ENCODE measurements around the gene ADAT3. TPM values are rescaled to one million over a fixed set of nuclear protein-coding genes. Genes with fewer than 3 reads are reported as not detected.

ADAT3 gene
- total RNA-seq, result 1.6 and 4.0 TPM in 2 replicates

DNA sequence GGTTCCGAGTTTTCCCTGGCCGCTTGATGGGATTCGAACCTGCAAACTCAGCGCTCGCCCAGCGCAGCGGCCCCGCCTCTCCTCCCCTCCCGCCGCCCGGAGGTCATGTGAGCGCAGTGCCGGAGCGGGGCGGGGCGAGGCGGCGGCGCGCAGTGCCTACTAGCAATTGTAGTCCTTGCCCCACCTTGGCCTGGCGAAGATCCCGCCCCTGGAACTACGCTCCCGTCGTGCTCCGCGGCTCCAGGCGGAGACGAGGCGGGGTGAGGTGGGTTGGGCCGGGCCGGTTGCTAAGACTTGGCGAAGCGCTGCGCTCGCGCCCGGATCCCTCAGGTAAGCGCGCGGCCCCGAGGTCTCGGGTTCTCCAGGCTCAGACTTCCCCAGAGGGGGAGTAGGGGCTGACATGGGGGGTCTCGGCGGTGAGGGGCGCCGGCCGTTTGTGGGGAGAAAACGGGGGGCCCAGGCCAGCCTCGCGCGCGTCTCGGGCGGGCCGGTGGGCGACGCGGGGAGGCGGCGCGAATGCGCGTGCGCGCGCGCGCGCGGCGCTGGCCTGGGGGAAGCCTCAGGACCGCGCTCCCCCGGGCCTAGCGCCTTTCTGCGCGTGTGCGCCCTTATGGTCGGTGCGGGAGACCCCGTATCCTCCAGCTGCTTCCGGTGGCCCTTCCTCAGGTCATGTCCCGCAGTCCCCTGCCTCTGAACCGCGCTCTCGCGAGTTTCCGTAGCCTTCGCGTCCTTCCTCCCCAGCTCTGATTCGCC is at the start of gene ADAT3, which contains the start of gene SCAMP4:
TSS of gene ADAT3 (plus strand) at position 290 of the 753 bp plus-strand sequence. CDS start 6,649 bp downstream, outside the sequence.
TSS of gene SCAMP4 (plus strand) at position 290 of the 753 bp plus-strand sequence. CDS start 9,621 bp downstream, outside the sequence.

DNA sequence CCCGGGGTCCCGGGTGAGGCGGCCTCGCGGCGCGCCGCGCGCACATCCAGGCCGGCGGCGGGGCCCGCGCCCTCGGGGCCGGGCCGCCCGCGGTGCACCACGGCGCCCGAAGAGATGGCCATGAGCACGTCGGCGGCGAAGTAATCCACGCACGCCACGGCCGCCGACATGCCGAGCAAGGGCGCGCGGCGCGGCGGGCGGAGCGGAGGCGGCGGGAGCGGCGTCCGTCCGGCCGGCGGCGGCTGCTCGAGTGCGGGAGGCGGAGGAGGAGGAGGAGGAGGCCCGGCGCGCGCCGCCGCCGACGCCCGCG is 41.9 kb upstream of the ADAT3 start, which contains the start of gene KLF16:
TSS of gene KLF16 (minus strand) at position 252 of the 310 bp plus-strand sequence. CDS start at position 170, 82 bp downstream.

DNA sequence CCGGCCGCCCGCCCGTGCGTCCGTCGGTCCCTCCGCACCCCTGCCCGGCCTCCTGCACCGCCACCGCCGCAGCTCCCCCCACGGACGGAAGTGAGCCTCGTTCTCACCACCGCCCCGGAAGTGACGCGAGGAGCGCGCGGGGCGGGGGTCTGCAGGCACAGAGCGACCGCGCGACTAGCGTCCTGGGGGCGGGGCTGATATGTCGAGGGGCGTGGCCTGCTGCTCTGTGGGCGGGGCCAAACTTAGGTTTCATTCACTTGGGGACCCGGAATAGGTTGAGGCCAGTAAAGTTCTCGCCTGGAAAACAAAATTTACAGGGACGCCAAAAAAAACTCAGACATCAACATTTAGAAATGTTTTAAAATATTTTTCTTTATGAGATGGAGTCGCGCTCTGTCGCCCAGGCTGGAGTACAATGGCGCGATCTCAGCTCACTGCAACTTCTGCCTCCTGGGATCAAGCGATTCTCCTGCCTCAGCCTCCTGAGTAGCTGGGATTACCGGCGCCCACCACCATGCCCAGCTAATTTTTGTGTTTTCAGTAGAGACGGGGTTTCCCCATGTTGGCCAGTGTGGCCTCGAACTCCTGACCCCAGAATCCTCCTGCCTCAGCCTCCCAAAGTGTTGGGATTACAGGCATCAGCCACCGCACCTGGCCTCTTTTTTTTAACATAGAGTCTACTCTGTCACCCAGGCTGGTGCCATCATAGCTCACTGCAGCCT is 19.6 kb upstream of the ADAT3 start, which contains the start of gene ABHD17A:
TSS of gene ABHD17A (minus strand) at position 99 of the 722 bp plus-strand sequence. CDS start 3,930 bp downstream, outside the sequence.

DNA sequence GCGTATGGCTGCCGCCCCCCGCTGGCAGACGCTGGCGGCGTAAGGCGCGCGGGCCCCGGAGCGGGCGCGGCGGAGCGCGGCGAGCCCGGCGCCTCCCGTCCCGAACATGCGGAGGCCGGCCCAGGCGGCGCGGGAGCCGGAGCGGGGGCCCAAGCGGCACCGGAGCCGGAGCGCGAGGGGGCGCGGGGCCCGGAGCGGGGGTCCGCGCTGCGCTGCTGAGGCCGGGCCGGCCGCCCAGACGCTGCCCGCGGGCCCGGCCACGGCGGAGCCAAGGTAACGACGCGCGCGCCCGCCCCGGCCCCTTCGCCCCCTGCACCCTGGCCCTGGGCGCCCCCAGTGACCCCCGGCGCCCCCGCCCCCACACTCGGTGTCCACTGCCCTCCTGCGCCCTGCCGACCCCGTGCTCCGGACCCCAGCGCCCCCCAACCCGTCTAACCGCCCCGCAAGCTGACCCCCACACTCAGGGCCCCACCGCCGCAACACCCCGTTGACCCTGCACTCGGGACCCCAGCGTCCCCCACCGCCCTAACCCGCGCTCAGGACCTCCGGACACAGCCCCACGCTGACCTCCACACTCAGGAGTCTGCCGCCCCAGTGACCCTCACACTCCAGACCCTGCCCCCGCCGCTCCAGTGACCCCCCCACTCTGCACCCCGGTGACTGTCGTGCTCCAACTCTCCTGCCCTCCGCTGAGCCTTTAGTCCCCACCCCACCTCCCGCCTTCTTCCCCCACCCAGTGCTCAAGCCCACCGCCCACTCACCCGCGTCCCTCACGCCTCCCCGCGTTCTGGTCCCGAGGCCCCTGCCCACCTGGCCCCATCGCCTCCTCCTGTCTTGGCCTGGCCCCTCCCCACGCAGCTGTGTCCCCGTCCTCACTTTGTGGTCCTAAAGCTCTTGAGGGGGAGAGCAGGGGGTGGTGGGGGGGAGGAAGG is 36.2 kb downstream of the ADAT3 start, which contains the start of gene CSNK1G2:
TSS of gene CSNK1G2 (plus strand) at position 27 of the 932 bp plus-strand sequence. CDS start 28,601 bp downstream, outside the sequence.

Other genes starting within 250 kb of the ADAT3 start
- not detected in 2 replicates for gene ONECUT3, start 151.9 kb upstream of the ADAT3 start, total RNA-seq
- 0.65 and 1.3 TPM in 2 replicates for gene ATP8B3, start 93.1 kb upstream of the ADAT3 start, total RNA-seq
- 6.8 and 14.7 TPM in 2 replicates for gene REXO1, start 56.9 kb upstream of the ADAT3 start, total RNA-seq
- gene KLF16, start 41.8 kb upstream of the ADAT3 start, total RNA-seq, result 3.7 and 5.8 TPM in 2 replicates
- 91.8 and 111 TPM in 2 replicates for gene ABHD17A, start 19.9 kb upstream of the ADAT3 start, total RNA-seq
- 17.6 and 48.2 TPM in 2 replicates for gene SCAMP4, start within 50 bp of the ADAT3 start, total RNA-seq
- gene CSNK1G2, start 35.8 kb downstream of the ADAT3 start, total RNA-seq, result 70.1 and 102 TPM in 2 replicates
- gene BTBD2, start 110.3 kb downstream of the ADAT3 start, total RNA-seq, result 30.8 and 82.8 TPM in 2 replicates
- 74.1 and 114 TPM in 2 replicates for gene MKNK2, start 145.8 kb downstream of the ADAT3 start, total RNA-seq
- gene MOB3A, start 190.9 kb downstream of the ADAT3 start, total RNA-seq, result 17.2 and 35.2 TPM in 2 replicates
- 0.76 and 0.81 TPM in 2 replicates for gene IZUMO4, start 191.5 kb downstream of the ADAT3 start, total RNA-seq
- gene AP3D1, start 246.2 kb downstream of the ADAT3 start, total RNA-seq, result 71.7 and 146 TPM in 2 replicates